Retinal pigment epithelial cell (primary cell): Measurements from ENCODE around the gene SRGAP3.
A peak's percentile ranks its signal among the peaks of the same experiment; 100 is the strongest.
"Not testable (repeated sequence)": the region's sequence is repeated elsewhere in the genome, so short reads cannot be mapped to it uniquely, and the experiment has no call there.

Experiments used
- DNase-seq: peaks from one replicate; pipeline ENCODE4 v3.0.0-alpha.2; 2010; ENCODE audit warnings: low read depth
- H3K4me3 ChIP-seq: 2 replicates; pipeline ENCODE4 v1.5.1; 2011; ENCODE audit warnings: mild to moderate bottlenecking, low read length, control low read depth, moderate library complexity
- CTCF ChIP-seq: conservative IDR thresholded peaks from 2 replicates; pipeline ENCODE4 v1.5.1; 2011; ENCODE audit warnings: low read depth, low read length, control low read depth, inconsistent platforms

Gene SRGAP3

GRCh38 chr3:9087831-9088413 is 161.5 kb downstream of the SRGAP3 start:
- H3K4me3 ChIP-seq, result no peak overlapping the region
- DNase-seq, result no peak
- no peak for TF ChIP-seq CTCF

GRCh38 chr3:9085428-9085827 is 164.0 kb downstream of the SRGAP3 start:
- H3K4me3 ChIP-seq, DNase-seq: not testable (repeated sequence)

- no peak overlapping the region for H3K4me3 ChIP-seq
- DNase-seq, result no peak
- no peak for TF ChIP-seq CTCF
These were observed 168.1 kb downstream of the SRGAP3 start for GRCh38 chr3:9081184-9081818.

- no peak for TF ChIP-seq CTCF
- DNase-seq, result no peak
- H3K4me3 ChIP-seq, result no peak overlapping the region
These were observed 169.3 kb downstream of the SRGAP3 start for GRCh38 chr3:9080163-9080562.

- TF ChIP-seq CTCF, result no peak
- H3K4me3 ChIP-seq, result no peak overlapping the region
- no peak for DNase-seq
These were observed 169.8 kb downstream of the SRGAP3 start for GRCh38 chr3:9079676-9080075.

GRCh38 chr3:9078561-9079240 is 170.7 kb downstream of the SRGAP3 start:
- no peak overlapping the region for H3K4me3 ChIP-seq
- peak; percentile 18 for TF ChIP-seq CTCF
- DNase-seq, result no peak

GRCh38 chr3:9077029-9077428 is 172.4 kb downstream of the SRGAP3 start:
- TF ChIP-seq CTCF, result no peak
- H3K4me3 ChIP-seq, result no peak overlapping the region
- no peak for DNase-seq
